VCaP (cell line): ENCODE measurements around the gene ARHGAP18.

ENCODE experiments used
- H3K27ac ChIP-seq: fragments of 450-650 bp; 2 replicates; pipeline ENCODE4 v1.5.1; 2017
- TF ChIP-seq, protein P1 (sequence below): fragments of 450-650 bp; conservative IDR thresholded peaks from 2 replicates; pipeline ENCODE4 v1.5.1; 2017; ENCODE audit warnings: mild to moderate bottlenecking, moderate library complexity

The ARHGAP18 gene

DNA sequence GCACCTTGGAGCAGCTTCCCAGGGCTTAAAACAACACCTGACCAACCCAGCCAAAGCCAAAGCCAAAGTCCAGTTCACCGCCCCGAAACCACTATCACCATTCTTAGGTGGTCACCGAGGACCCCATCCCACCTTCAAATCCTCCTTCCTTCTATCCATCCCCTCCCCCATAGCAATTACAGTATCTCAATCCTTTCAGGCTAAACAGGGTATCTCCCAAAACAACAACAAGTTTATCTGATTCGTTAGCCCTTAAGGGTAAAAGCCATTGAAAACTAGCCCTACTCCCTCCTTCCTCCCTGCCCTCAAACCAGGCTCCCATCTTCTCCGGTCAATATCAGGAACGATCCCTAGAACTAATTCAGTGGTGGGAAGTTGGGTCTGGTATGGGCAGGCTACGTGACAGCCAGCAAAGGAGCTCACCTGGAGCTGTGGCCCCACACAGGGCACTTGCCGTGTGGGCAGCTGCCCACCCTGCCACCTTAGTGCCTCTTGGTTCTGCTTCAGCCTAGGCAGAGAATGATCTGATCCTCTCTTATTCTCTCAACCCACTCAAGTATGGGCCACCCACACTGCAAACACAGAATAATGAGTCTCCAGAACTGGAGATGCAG lies 2.0 kb downstream of the ARHGAP18 start:
- H3K27ac ChIP-seq, result no peak overlapping the region; the same call in 1 of the 2 replicates
- TF ChIP-seq, protein P1, sequence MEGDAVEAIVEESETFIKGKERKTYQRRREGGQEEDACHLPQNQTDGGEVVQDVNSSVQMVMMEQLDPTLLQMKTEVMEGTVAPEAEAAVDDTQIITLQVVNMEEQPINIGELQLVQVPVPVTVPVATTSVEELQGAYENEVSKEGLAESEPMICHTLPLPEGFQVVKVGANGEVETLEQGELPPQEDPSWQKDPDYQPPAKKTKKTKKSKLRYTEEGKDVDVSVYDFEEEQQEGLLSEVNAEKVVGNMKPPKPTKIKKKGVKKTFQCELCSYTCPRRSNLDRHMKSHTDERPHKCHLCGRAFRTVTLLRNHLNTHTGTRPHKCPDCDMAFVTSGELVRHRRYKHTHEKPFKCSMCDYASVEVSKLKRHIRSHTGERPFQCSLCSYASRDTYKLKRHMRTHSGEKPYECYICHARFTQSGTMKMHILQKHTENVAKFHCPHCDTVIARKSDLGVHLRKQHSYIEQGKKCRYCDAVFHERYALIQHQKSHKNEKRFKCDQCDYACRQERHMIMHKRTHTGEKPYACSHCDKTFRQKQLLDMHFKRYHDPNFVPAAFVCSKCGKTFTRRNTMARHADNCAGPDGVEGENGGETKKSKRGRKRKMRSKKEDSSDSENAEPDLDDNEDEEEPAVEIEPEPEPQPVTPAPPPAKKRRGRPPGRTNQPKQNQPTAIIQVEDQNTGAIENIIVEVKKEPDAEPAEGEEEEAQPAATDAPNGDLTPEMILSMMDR, result no peak

DNA sequence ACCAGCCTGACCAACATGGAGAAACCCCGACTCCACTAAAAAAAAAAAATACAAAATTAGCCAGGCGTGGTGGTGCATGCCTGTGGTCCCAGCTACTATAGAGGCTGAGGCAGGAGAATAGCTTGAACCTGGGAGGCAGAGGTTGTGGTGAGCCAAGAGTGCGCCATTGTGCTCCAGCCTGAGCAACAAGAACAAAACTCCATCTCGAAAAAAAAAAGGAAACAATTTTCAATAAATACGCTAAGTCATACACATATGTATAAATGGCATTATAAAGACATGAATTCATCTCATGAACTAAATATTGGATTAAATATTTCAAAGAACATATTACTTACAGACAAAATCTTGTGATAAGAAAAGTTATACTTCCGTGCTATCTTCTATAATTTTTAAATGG lies 2.9 kb downstream of the ARHGAP18 start:
- TF ChIP-seq, protein P1, result no peak
- H3K27ac ChIP-seq, result no peak overlapping the region

DNA sequence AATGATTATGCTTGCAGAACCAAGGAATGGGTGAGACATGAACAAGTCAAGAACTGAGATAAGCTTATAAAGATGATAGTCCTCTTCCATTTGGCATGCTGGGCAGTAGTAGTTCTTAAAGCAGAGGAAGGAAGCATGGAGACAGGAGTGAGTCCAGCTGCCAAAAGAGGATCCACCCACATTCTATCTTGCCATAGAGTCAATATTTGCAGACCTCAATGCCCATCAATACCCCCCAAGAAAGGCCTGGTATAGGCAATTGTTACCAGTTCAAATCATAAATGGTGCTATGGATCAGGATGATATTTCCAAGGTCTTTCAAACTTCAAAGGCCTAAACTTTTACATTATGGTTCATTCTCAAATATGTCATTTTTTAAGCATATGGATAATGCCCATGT lies 4.8 kb downstream of the ARHGAP18 start:
- no peak overlapping the region for H3K27ac ChIP-seq
- TF ChIP-seq, protein P1, result no peak

DNA sequence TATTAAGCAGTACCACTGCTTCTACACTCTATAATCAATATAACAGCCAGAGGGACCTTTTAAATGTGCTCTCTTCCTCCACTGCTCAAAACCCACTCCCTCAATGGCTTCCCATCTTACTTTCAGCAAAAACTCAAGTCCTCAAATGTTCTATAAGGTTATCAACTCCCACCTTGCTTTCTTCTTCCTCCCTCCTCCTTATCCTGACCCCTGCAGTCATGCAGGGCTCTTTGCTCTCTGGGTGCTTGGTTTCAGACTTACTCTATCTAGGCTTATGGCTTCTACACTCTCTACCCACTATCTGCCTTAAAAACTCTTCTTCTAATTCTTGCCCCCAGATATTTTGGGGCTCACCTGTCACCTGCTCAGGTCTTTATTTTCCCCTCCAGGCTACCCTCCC lies 5.3 kb downstream of the ARHGAP18 start:
- no peak overlapping the region for H3K27ac ChIP-seq
- TF ChIP-seq, protein P1, result no peak

DNA sequence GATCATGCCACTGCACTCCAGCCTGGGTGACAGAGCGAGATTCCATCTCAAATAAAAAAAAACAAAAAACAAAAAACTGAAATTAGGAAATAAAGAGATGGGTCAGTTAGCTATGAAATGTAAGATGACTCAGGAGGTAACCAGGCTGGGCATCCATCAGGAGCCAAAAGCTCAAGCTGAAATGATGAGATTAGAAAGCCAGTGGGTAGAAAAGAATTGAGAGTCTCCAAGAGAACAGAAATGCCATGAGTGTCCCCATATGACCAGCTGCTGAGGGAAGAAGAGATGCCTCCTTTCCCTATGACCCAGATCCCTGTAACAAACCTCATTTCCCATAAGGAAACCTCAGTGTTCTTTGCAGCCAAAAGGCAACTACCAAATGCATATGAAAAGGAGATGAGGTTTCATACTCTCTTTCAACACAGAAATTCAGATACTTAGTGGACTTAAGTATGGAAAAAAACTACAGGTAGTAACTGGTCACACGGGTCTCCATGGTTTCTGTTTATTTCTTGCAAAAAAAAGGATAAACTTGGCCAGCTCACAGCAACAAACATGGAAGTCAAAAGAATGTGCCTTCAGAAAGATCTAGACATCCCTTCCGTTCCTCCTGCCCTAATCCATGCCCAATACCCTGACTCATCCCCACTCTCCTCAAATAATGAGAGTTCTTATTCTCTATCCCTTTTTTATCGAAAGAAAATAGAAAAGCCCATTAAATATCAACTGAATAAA lies 8.1 kb downstream of the ARHGAP18 start:
- TF ChIP-seq, protein P1, result no peak
- no peak overlapping the region for H3K27ac ChIP-seq

DNA sequence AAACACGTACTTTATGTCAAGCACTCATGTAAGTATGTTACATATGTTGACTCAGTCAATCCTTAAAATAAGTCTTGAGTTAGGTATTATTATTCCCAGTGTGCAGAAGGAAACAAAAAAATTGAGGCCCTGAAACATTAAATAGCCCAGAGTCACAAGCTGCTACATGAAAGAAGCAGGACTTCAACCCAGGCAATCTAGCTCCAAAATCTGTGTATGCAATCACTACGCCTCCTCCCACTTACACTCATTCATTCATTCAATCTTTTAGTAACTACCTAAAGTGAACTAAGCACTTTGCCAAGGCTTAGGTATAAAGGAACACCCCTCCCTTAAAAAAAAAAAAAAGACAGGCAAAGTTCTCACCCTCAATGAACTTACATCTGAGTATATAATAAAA lies 9.3 kb downstream of the ARHGAP18 start:
- TF ChIP-seq, protein P1, result no peak
- H3K27ac ChIP-seq, result no peak overlapping the region

DNA sequence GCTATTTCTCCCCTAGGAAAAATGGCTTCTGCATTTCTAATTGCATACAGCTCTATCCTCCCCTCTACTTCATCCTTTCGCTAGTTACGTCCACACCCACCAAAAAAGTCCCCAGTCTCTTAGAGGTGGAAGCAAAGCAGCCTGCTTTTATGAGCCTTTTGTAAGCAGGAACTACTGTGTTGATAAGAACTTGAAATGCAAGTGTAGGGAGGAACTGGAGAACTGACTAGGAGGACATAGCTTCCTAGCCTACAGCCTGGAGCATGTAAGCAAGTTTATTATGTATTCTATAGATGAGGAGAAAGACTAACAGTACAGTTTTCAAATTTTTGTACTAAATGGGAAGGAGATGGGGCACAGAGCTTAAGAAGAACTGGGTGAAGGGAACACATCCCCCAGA lies 10.3 kb downstream of the ARHGAP18 start:
- no peak overlapping the region for H3K27ac ChIP-seq

More for the DNA sequence above, 10.3 kb downstream of the ARHGAP18 start:
- TF ChIP-seq, protein P1, result no peak
